PC-9 (cell line): ENCODE measurements around the gene CAND1.

Experiments
- CTCF ChIP-seq: fragments of 200-600 bp; sonication (generic); conservative IDR thresholded peaks from 2 replicates; pipeline ENCODE4 v1.6.1; 2017; ENCODE audit warnings: mixed run types, antibody characterized with exemption, mild to moderate bottlenecking, moderate library complexity
- EZH2 ChIP-seq: fragments of 200-600 bp; sonication (generic); IDR thresholded peaks from 2 replicates; pipeline ENCODE4 v1.8.0; 2017; ENCODE audit warnings: antibody characterized with exemption, low read depth

GRCh38 chr12:67315661-67316060, 46.5 kb downstream of the CAND1 start:
- no peak for TF ChIP-seq EZH2
- TF ChIP-seq CTCF: no peak
